ENCODE measurements around the gene MACROD2. TPM values are rescaled to one million over a fixed set of nuclear protein-coding genes. Genes with fewer than 3 reads are reported as not detected.

Gene MACROD2
- polyA plus RNA-seq, 1 donor (not counting 4 experiments of a cell fraction or from before 2014, with no cell fraction given) = 0.71 TPM

DNA sequence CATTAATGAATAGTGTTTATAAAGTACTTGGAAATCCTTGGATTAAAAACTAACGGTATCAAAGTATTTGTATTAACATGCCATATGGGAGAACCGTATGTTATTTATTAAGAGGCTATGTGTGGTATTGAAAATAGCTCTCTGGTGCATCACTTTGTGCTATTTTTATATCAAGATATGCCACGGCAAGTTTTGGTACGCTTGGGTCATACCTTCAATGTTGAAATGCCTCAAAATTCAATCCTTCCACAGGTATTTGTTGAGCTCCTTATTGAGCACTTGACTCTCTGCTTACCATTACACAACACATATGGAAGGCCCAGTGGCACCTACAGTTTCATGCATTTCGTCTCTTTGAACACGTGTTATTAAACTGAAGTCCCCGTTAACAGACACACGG is 1930.1 kb downstream of the MACROD2 start:
- H3K4me2 ChIP-seq (ENCODE audit: control insufficient read depth, extremely low read depth, insufficient read depth, low read depth, low read length) = no peak overlapping the region
- H3K9me3 ChIP-seq (ENCODE audit: control insufficient read depth, low read depth, low read length) = no peaks in the 10 kb centered on the region
- no peaks in the 10 kb centered on the region for H3K36me3 ChIP-seq (ENCODE audit: control insufficient read depth in 2 of 2, extremely low read depth in 1 of 2, insufficient read depth in 2 of 2, low read length in 2 of 2)
- H4K20me1 ChIP-seq (ENCODE audit: control insufficient read depth, extremely low read depth, insufficient read depth, low read length) = no peaks in the 10 kb centered on the region
- H3K9me1 ChIP-seq (ENCODE audit: control insufficient read depth, extremely low read depth, insufficient read depth, low read length) = no peaks in the 10 kb centered on the region
- no peak overlapping the region for H3K27ac ChIP-seq (ENCODE audit: control insufficient read depth, insufficient read depth, low read length)
- H3K79me2 ChIP-seq (ENCODE audit: control insufficient read depth, insufficient read depth, low read length) = no peaks in the 10 kb centered on the region
- DNase-seq (ENCODE audit: low read depth, low spot score) (no peak), FAIRE-seq (no peak)
- no peak for TF ChIP-seq EZH2 (IDR thresholded peaks at IDR 0.05; ENCODE audit: low read length)
- TF ChIP-seq, protein P1, sequence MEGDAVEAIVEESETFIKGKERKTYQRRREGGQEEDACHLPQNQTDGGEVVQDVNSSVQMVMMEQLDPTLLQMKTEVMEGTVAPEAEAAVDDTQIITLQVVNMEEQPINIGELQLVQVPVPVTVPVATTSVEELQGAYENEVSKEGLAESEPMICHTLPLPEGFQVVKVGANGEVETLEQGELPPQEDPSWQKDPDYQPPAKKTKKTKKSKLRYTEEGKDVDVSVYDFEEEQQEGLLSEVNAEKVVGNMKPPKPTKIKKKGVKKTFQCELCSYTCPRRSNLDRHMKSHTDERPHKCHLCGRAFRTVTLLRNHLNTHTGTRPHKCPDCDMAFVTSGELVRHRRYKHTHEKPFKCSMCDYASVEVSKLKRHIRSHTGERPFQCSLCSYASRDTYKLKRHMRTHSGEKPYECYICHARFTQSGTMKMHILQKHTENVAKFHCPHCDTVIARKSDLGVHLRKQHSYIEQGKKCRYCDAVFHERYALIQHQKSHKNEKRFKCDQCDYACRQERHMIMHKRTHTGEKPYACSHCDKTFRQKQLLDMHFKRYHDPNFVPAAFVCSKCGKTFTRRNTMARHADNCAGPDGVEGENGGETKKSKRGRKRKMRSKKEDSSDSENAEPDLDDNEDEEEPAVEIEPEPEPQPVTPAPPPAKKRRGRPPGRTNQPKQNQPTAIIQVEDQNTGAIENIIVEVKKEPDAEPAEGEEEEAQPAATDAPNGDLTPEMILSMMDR (optimal IDR thresholded peaks at IDR 0.05 in 1 of 3, IDR thresholded peaks at IDR 0.05 in 1 of 3, conservative IDR thresholded peaks at IDR 0.05 in 1 of 3; ENCODE audit: extremely low read depth in 1 of 3, insufficient read depth in 2 of 3, low read length in 3 of 3) = no peak
- no peaks in the 10 kb centered on the region for H3K4me1 ChIP-seq (ENCODE audit: control insufficient read depth, extremely low read depth, insufficient read depth, low read length)
- H3K4me3 ChIP-seq (ENCODE audit: control insufficient read depth in 2 of 3, extremely low read depth in 1 of 3, insufficient read depth in 2 of 3, low read depth in 1 of 3, low read length in 3 of 3) = no peak overlapping the region
- H3K9ac ChIP-seq (ENCODE audit: control insufficient read depth, extremely low read depth, insufficient read depth, low read length) = no peak overlapping the region
- H2AFZ ChIP-seq (ENCODE audit: control insufficient read depth, low read length) = no peak overlapping the region
- H3K27me3 ChIP-seq (ENCODE audit: control insufficient read depth, extremely low read depth, insufficient read depth, low read length) = no peaks in the 10 kb centered on the region
- dilution Hi-C loops (cut with MboI; ENCODE audit: extremely low pct_ligation_motif_present, low sequenced_read_pairs) = no loop called here

DNA sequence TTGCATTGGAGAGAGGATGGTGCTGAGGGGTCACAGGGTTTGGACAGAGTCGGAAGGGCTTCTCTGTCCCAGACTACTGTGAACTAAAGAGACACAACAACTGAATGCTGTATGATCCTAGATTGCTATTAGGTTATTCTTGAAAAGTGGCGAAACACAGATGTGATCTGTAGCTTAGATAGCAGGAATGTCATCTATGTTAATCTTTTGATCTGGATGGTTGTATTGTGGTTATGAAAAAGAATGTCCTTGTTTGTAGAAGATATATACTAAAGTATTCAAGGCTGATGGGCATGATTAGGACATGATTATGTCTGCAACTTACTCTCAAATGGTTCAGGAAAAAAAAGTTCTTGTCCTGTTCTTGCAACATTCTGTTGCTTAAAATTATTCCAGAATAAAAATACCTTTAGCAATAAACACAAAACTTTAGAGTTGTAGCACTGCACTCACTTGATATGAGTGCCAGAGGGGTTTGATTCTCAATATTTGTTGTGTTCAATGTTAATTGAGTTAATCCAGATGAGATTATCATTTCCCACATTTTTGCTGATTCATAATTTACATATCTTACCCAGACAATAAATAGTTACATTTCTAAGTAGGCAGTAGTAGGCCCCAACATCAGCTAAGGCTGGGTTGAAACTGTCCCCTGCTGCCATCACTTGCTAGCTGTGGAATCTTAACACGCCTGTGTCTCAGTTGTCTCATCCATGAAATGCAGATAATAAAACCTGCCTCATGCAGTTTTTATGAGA is 1932.8 kb downstream of the MACROD2 start:
- H3K4me3 ChIP-seq (ENCODE audit: control insufficient read depth in 2 of 3, extremely low read depth in 1 of 3, insufficient read depth in 2 of 3, low read depth in 1 of 3, low read length in 3 of 3) = no peak overlapping the region
- H3K79me2 ChIP-seq (ENCODE audit: control insufficient read depth, insufficient read depth, low read length) = no peaks in the 10 kb centered on the region
- H3K27me3 ChIP-seq (ENCODE audit: control insufficient read depth, extremely low read depth, insufficient read depth, low read length) = no peaks in the 10 kb centered on the region
- no peak for FAIRE-seq
- no peaks in the 10 kb centered on the region for H3K4me1 ChIP-seq (ENCODE audit: control insufficient read depth, extremely low read depth, insufficient read depth, low read length)
- H2AFZ ChIP-seq (ENCODE audit: control insufficient read depth, low read length) = no peak overlapping the region
- H3K9ac ChIP-seq (ENCODE audit: control insufficient read depth, extremely low read depth, insufficient read depth, low read length) = no peak overlapping the region
- TF ChIP-seq, protein P1 (optimal IDR thresholded peaks at IDR 0.05 in 1 of 3, IDR thresholded peaks at IDR 0.05 in 1 of 3, conservative IDR thresholded peaks at IDR 0.05 in 1 of 3; ENCODE audit: extremely low read depth in 1 of 3, insufficient read depth in 2 of 3, low read length in 3 of 3) = no peak
- TF ChIP-seq EZH2 (IDR thresholded peaks at IDR 0.05; ENCODE audit: low read length) = no peak
- no peak for DNase-seq (ENCODE audit: low read depth, low spot score)
- no peaks in the 10 kb centered on the region for H4K20me1 ChIP-seq (ENCODE audit: control insufficient read depth, extremely low read depth, insufficient read depth, low read length)
- no peak overlapping the region for H3K27ac ChIP-seq (ENCODE audit: control insufficient read depth, insufficient read depth, low read length)
- no peaks in the 10 kb centered on the region for H3K9me1 ChIP-seq (ENCODE audit: control insufficient read depth, extremely low read depth, insufficient read depth, low read length)
- dilution Hi-C loops (cut with MboI; ENCODE audit: extremely low pct_ligation_motif_present, low sequenced_read_pairs) = no loop called here
- H3K36me3 ChIP-seq (ENCODE audit: control insufficient read depth in 2 of 2, extremely low read depth in 1 of 2, insufficient read depth in 2 of 2, low read length in 2 of 2) = no peaks in the 10 kb centered on the region
- H3K4me2 ChIP-seq (ENCODE audit: control insufficient read depth, extremely low read depth, insufficient read depth, low read depth, low read length) = no peak overlapping the region
- no peaks in the 10 kb centered on the region for H3K9me3 ChIP-seq (ENCODE audit: control insufficient read depth, low read depth, low read length)
